Measurements from ENCODE around the gene PNRC1. TPM values are rescaled to one million over a fixed set of nuclear protein-coding genes. Genes with fewer than 3 reads are reported as not detected.
A peak's percentile ranks its signal among the peaks of the same experiment; 100 is the strongest.

Gene PNRC1
- total RNA-seq, 1 donor from 2014 or later = 289 TPM

GRCh38 chr6:89048985-89049384 is 31.6 kb upstream of the PNRC1 start:
- Histone ChIP-seq H3K4me3 (no peak overlapping the region), H3K4me1 (peaks cover 25% of the 10 kb centered on the region), H3K36me3 (no peaks in the 10 kb centered on the region), H3K27me3 (no peaks in the 10 kb centered on the region), H3K9me3 (no peaks in the 10 kb centered on the region), H3K27ac (no peak overlapping the region)
- no peak for DNase-seq (ENCODE audit: extremely low spot score in 2 of 2)
- intact Hi-C loops (cut with DNase I) = loop anchor here (2.0 kb wide), 1 partner anchor 14 kb away; no protein-coding TSS in a partner anchor
- TF ChIP-seq POLR2AphosphoS5 (IDR thresholded peaks at IDR 0.05; ENCODE audit: insufficient read depth in 1 of 2, low read depth in 1 of 2) = no peak
- no peak for TF ChIP-seq CTCF (IDR thresholded peaks at IDR 0.05)
- no peak for TF ChIP-seq POLR2A (IDR thresholded peaks at IDR 0.05)

- intact Hi-C loops (cut with DNase I) = no loop called here
- H3K4me1 ChIP-seq = peaks cover 25% of the 10 kb centered on the region
- no peaks in the 10 kb centered on the region for H3K27me3 ChIP-seq
- TF ChIP-seq POLR2AphosphoS5 (IDR thresholded peaks at IDR 0.05; ENCODE audit: insufficient read depth in 1 of 2, low read depth in 1 of 2) (peak in 1 of 2 donors; percentile 69), POLR2A (IDR thresholded peaks at IDR 0.05) (no peak)
- H3K36me3 ChIP-seq = no peaks in the 10 kb centered on the region
- peak in 1 of 2 donors; percentile 95 for DNase-seq (ENCODE audit: extremely low spot score in 2 of 2)
- no peak overlapping the region for H3K4me3 ChIP-seq
- H3K27ac ChIP-seq = no peak overlapping the region
- no peaks in the 10 kb centered on the region for H3K9me3 ChIP-seq
These were observed 30.4 kb upstream of the PNRC1 start for GRCh38 chr6:89050155-89050554.

GRCh38 chr6:89050697-89051096 is 29.9 kb upstream of the PNRC1 start:
- TF ChIP-seq POLR2AphosphoS5 (IDR thresholded peaks at IDR 0.05; ENCODE audit: insufficient read depth in 1 of 2, low read depth in 1 of 2) (no peak), CTCF (IDR thresholded peaks at IDR 0.05) (no peak), POLR2A (IDR thresholded peaks at IDR 0.05) (no peak)
- no peak for DNase-seq (ENCODE audit: extremely low spot score in 2 of 2)
- no peaks in the 10 kb centered on the region for H3K36me3 ChIP-seq
- H3K4me1 ChIP-seq = peaks cover 25% of the 10 kb centered on the region
- intact Hi-C loops (cut with DNase I) = no loop called here
- no peaks in the 10 kb centered on the region for H3K9me3 ChIP-seq
- no peak overlapping the region for H3K27ac ChIP-seq
- H3K4me3 ChIP-seq = no peak overlapping the region
- H3K27me3 ChIP-seq = no peaks in the 10 kb centered on the region

GRCh38 chr6:89051676-89052075 is 28.9 kb upstream of the PNRC1 start:
- H3K4me3 ChIP-seq = no peak overlapping the region
- no peak overlapping the region for H3K27ac ChIP-seq
- no peaks in the 10 kb centered on the region for H3K27me3 ChIP-seq
- intact Hi-C loops (cut with DNase I) = no loop called here
- peaks cover 25% of the 10 kb centered on the region for H3K4me1 ChIP-seq
- TF ChIP-seq POLR2AphosphoS5 (IDR thresholded peaks at IDR 0.05; ENCODE audit: insufficient read depth in 1 of 2, low read depth in 1 of 2) (no peak), CTCF (IDR thresholded peaks at IDR 0.05) (no peak), POLR2A (IDR thresholded peaks at IDR 0.05) (no peak)
- no peaks in the 10 kb centered on the region for H3K9me3 ChIP-seq
- H3K36me3 ChIP-seq = no peaks in the 10 kb centered on the region
- DNase-seq (ENCODE audit: extremely low spot score in 2 of 2) = no peak

GRCh38 chr6:89054208-89054607 is 26.3 kb upstream of the PNRC1 start:
- H3K4me1 ChIP-seq = peaks cover 12% of the 10 kb centered on the region
- no peak for TF ChIP-seq POLR2AphosphoS5 (IDR thresholded peaks at IDR 0.05; ENCODE audit: insufficient read depth in 1 of 2, low read depth in 1 of 2)
- no peak for TF ChIP-seq POLR2A (IDR thresholded peaks at IDR 0.05)
- TF ChIP-seq CTCF (IDR thresholded peaks at IDR 0.05) = no peak
- no peaks in the 10 kb centered on the region for H3K27me3 ChIP-seq
- no peak overlapping the region for H3K4me3 ChIP-seq
- no peak for DNase-seq (ENCODE audit: extremely low spot score in 2 of 2)
- intact Hi-C loops (cut with DNase I) = no loop called here
- H3K36me3 ChIP-seq = no peaks in the 10 kb centered on the region
- no peaks in the 10 kb centered on the region for H3K9me3 ChIP-seq
- no peak overlapping the region for H3K27ac ChIP-seq

Measured in vagina (tissue), 2 donors.